NCI-H128 (cell line): ENCODE data around the gene PIP5K1A.
A peak's percentile ranks its signal among the peaks of the same experiment; 100 is the strongest.
"Not testable (repeated sequence)": the region's sequence is repeated elsewhere in the genome, so short reads cannot be mapped to it uniquely, and the experiment has no call there.

Source experiments
- DNase-seq: peaks from one replicate; lab custom pipeline; 2025; ENCODE audit not compliant: unreplicated experiment; lab: John Stamatoyannopoulos, UW

PIP5K1A gene, protein sequence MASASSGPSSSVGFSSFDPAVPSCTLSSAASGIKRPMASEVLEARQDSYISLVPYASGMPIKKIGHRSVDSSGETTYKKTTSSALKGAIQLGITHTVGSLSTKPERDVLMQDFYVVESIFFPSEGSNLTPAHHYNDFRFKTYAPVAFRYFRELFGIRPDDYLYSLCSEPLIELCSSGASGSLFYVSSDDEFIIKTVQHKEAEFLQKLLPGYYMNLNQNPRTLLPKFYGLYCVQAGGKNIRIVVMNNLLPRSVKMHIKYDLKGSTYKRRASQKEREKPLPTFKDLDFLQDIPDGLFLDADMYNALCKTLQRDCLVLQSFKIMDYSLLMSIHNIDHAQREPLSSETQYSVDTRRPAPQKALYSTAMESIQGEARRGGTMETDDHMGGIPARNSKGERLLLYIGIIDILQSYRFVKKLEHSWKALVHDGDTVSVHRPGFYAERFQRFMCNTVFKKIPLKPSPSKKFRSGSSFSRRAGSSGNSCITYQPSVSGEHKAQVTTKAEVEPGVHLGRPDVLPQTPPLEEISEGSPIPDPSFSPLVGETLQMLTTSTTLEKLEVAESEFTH

DNA sequence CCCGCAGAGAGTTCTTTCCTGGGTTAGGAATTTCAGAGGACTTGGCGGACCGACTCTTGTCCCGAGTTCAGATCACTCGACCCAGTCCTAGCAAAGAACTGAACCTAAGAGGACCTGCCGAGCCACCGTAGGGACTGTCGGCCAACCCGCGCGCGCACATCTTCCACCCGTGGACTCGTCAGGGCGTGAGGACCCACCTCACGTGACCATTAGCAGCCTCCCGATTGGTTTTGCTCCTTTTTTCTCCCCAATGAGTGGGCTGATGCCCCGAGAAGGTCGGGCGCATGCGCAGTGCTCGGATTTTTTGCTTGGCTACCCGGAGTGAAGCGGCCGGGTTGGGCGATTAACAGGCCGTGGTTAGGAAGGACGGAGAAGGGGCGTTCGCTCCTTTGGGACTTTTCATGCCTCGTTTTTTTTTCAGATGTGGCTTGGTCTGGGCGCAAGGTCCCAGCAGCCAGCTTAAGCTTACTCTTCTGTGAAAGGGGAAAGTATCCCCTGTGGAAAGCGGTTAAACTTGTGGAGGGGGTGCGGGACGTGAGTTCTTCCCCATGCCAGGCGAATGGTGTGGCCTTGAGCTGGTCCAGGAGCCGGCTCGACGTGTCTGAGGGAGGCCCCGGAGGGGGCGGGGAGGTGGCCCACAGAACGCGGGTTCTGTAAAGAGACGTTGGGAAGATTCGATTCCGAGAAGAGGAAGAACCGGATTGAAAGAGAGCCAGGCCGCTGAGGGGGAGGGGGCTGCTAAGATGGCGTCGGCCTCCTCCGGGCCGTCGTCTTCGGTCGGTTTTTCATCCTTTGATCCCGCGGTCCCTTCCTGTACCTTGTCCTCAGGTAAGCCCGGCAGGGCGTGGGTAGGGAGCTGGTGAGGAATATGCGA lies at the start of gene PIP5K1A:
Gene PIP5K1A (plus strand): TSS at position 299 of the 874 bp plus-strand sequence. CDS start 445 bp downstream, at position 744.
- peak; percentile 100 for DNase-seq

- no peak for DNase-seq
Measured at GRCh38 chr1:151156515-151156819, 41.9 kb upstream of the PIP5K1A start, which contains the start of gene TNFAIP8L2. Gene TNFAIP8L2, plus strand, starts transcription at chr1:151156649. Its CDS starts 2,049 bp downstream, at chr1:151158698.

DNA sequence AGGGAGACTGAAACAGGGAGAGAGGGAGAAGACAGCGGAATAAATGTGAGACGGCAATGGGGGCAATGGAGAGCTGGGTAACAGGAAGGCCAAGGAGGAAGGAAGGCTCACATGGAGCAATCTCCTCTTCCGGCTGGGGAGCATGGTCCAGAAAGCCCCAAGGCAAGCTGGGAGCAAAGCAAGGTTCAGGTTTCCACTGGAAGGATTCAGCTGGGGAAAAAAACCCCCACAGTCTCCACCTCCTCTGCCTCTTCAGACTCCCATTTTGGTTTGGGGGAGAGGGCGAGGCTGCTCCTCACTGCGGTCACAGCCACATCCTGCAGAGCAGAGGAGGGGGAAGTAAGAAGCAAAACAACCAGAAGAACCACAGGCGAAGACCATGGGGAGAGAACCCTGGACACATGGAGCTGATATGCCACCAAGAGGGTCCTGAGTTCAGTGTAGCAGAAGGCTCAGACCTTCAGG lies 41.3 kb upstream of the PIP5K1A start:
- no peak for DNase-seq

DNA sequence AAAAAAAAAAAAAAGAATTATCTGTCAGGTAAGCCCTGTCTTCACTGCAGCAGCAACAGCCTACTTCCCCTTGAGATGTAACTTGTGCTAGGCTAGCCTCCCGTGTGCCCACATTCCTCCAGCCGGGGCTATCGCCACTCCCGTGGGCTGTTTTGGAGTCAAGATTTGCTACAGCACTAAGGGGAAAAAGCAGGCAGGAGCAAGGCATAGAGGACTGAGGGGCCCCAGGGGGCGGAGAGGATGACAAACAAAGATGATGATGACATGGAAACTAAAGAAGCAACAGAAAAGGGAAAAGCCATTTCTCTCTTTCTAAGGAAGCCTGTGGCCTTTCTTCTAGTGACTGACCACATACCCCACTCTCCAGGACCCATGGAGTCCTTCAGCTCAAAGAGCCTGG lies 40.0 kb upstream of the PIP5K1A start:
- no peak for DNase-seq

DNA sequence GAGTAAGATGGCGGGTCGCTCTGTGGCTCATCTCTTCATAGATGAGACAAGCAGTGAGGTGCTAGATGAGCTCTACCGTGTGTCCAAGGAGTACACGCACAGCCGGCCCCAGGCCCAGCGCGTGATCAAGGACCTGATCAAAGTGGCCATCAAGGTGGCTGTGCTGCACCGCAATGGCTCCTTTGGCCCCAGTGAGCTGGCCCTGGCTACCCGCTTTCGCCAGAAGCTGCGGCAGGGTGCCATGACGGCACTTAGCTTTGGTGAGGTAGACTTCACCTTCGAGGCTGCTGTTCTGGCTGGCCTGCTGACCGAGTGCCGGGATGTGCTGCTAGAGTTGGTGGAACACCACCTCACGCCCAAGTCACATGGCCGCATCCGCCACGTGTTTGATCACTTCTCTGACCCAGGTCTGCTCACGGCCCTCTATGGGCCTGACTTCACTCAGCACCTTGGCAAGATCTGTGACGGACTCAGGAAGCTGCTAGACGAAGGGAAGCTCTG lies 39.6 kb upstream of the PIP5K1A start:
- DNase-seq, result no peak

GRCh38 chr1:151159373-151159772 lies 39.0 kb upstream of the PIP5K1A start:
- no peak for DNase-seq

DNA sequence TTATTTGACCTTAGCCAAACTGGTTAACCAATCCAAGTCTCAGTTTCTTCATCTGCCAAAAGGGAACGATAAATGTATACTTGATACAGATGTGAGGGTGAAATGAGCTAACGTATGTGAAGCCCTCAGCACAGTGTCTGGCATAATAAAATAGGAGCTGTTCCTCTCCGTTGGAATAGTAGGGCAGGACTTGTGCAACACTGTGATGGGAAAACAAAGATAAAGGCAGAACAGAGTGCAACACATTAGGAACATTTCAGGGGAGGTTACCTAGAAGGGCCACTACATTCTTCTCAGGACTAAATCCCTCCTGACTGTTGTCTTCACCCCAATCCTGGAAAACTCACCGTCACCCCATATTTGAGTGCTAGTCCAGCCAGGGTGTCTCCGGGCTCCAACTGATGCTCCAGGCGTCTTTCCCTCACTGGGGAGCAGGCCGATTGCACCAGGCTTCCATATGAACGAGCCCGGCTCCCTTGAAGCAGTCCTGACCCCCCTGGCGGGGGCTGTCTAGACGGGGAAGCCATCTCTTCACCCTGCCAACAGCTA lies 33.5 kb upstream of the PIP5K1A start:
- DNase-seq, result no peak

- peak; percentile 48 for DNase-seq
Measured at GRCh38 chr1:151165281-151165737, 33.0 kb upstream of the PIP5K1A start.

DNA sequence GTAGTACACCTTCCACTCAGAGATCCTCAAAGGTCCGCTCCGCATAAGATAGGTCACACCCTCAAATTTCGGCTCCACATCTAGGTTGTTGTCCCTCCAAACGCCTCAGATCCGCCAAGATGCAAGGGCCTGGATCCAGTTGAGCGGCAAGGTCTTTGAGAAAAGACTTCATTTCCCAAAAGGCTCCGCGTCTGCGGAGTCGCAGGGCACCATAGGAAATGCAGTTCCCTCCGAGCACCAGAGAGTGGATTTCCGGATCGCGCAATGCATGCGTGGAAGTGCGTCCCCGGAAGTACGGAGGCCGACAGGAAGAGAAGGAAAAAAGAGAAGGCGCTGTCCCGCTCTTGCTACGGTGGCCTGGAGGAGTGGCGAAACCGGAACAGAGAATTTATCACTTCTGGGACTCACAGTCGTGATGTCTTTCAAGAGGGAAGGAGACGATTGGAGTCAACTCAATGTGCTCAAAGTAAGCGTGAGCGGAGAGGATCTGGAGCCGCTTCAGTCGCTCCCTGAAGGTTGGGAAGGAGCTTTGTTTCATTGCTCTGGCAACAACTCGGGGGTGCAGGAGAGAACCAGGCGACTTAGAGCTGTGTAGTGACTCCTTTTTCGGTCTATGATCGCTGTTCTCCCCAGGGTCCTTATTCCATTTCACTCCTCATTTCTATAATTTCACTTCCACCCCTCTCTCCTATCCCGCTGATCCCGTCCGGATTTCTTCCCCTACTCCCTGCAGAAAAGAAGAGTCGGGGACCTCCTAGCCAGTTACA lies 32.4 kb upstream of the PIP5K1A start, which contains the start of the genes LYSMD1 and SCNM1:
Gene LYSMD1 (minus strand): TSS at position 165 of the 767 bp plus-strand sequence. CDS start 644 bp downstream, outside the sequence.
Gene SCNM1 (plus strand): TSS at position 407 of the 767 bp plus-strand sequence. CDS start 9 bp downstream, at position 416.
- DNase-seq, result peak; percentile 99

DNA sequence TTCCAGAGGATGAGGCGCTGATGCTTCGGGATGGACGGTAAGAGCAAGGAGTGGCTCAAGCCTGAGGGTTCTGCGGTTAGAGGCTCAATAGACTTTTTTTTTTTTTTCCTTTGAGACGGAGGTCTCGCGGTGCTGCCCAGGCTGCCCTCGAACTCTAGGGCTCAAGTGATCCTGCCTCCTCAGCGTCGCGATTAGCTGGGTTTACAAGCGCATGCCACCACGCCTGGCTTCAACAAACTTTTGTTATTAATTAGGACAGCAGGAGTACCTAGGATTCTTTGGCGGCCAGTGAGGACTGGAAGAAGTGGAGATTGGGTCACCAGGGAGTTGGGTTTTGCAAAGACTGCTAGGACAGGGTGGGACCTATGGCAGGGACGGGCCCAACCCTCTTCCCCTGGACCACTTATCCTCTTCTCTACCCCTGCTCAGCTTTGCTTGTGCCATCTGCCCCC lies 31.8 kb upstream of the PIP5K1A start:
- DNase-seq, result no peak

DNA sequence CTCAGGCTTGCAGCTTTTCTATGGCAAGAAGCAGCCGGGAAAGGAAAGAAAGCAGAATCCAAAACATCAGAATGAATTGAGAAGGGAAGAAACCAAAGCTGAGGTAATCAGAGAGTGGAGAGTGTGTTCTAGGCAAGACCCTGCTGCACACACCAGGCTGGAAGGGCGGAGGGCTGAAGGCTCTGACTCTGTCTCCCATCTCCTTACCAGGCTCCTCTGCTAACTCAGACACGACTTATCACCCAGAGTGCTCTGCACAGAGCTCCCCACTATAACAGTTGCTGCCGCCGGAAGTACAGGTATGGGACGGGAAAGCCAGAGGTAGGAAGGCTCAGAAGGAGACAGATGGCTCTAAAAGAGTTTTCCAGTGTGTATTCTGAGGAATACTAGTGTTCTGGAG lies 31.2 kb upstream of the PIP5K1A start:
- DNase-seq, result no peak

GRCh38 chr1:151171190-151171589 lies 27.2 kb upstream of the PIP5K1A start:
- DNase-seq, result no peak

DNA sequence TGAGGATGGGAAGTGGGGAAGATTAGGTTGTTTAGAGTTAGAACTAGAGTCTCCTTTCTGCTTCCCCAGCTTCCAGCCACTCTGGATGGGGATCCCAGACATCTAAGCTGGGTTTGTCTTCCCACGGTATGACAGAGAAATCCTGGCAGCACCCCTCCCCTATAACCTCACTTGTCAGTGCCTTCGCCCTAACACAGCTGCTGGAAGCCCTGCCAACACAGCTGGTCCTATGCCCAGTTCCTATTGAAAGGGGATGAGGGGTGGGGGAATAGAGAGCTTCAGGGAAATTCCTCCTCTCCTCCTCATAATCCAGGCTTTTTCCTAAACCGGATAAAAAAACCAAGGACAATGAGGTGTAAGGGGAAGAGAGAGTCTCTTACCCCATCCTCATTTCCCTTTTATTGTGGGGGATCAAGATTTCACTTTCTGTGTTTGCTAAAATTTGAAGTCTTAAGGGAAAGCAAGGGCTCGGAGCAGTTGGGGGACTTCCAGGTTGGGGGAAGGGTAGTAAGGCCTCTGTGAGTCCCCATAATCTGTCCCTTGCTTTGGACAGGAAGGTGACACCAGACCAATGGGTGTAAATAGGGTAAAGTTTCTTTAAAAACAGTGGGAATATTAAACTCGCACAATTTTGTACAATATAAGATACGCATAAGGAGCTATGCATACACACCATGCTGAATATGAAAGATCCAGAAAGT lies 23.2 kb upstream of the PIP5K1A start:
- DNase-seq, result no peak

- no peak for DNase-seq
Measured at GRCh38 chr1:151175863-151176262, 22.5 kb upstream of the PIP5K1A start, which contains the start of gene TMOD4. Gene TMOD4, minus strand, starts transcription at chr1:151175981. Its CDS starts 1,106 bp downstream, at chr1:151174875.

GRCh38 chr1:151176514-151177045 lies 21.8 kb upstream of the PIP5K1A start:
- no peak for DNase-seq

DNA sequence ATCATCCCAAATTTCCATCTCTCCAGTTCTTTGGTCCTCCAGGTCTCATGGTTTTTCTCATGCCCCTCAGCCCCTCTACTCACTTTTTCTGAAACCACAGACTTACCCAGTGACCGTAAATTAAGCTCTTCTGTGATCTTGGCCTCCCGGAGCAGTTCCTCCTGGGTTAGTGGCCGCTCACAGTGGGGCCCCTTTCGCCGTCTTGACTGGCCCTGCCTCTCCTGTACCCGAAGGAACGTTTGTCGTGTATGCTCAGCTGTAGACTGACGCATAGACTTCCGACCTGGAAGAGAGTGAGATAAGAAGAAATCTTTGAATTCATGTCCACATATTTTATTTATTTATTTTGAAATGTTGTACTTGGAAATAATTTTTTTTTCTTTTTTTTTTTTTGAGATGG lies 14.1 kb upstream of the PIP5K1A start:
- no peak for DNase-seq

DNA sequence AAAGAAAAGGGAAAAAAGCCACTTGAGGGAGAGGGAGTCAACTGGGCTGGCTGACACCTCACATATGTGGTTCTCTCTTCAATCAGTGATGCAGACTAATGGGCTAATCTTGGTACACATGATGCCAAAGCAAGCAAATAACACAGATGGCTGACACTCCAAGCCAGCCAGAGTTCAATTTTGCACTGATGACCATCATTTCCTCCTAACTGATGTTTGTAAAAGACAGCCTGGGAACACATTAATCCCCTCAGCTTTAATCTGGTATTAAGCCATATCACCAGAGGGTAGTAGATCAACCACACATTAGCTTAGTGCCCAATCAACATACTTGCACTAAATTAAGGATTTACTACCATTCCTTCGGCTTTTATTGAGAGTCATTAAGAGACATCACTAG lies 11.1 kb upstream of the PIP5K1A start:
- DNase-seq, result no peak

DNA sequence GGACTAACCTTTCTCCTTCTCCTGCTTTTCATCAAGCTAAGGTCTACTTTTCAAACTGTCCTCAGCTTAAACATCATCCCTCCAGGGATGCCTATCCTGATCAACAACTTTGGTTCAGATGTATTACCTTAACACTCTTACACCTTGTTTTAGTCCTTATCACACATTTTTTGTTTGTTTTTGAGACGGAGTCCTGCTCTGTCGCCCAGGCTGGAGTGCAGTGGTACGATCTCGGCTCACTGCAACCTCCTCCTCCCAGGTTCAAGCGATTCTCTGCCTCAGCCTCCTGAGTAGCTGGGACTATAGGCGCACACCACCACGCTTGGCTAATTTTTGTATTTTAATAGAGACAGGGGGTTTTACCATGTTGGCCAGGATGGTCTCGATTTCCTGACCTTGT lies 9.7 kb upstream of the PIP5K1A start:
- DNase-seq, result not testable (repeated sequence)
